Measurements from ENCODE around the gene KY.

The KY gene, protein sequence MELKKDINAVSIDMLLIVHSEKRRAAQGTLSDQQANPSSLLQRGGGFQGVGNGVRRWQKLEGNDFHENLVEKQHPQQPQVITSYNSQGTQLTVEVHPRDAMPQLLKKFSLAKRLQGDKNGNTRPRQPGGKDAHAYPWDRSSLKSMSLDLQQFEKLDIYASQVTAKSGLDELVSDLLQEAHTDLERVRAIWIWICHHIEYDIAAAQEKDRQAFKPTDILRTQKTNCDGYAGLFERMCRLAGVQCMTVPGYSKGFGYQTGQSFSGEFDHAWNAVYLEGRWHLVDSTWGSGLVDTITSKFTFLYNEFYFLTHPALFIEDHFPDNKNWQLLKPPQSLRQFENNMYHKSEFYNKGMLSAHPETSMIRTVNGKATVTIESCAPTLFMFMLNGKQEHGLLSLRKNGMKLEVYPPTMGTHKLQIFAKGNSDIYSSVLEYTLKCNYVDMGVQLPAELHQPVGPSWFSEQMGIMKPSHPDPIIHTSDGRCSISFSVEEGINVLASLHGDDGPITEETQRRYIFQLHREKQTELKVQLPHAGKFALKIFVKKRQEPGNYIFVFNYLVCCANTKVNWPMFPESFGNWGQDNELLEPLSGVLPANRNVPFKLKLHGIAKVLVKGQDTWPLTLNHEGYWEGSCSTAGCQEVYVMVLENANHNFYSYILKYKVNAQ

DNA sequence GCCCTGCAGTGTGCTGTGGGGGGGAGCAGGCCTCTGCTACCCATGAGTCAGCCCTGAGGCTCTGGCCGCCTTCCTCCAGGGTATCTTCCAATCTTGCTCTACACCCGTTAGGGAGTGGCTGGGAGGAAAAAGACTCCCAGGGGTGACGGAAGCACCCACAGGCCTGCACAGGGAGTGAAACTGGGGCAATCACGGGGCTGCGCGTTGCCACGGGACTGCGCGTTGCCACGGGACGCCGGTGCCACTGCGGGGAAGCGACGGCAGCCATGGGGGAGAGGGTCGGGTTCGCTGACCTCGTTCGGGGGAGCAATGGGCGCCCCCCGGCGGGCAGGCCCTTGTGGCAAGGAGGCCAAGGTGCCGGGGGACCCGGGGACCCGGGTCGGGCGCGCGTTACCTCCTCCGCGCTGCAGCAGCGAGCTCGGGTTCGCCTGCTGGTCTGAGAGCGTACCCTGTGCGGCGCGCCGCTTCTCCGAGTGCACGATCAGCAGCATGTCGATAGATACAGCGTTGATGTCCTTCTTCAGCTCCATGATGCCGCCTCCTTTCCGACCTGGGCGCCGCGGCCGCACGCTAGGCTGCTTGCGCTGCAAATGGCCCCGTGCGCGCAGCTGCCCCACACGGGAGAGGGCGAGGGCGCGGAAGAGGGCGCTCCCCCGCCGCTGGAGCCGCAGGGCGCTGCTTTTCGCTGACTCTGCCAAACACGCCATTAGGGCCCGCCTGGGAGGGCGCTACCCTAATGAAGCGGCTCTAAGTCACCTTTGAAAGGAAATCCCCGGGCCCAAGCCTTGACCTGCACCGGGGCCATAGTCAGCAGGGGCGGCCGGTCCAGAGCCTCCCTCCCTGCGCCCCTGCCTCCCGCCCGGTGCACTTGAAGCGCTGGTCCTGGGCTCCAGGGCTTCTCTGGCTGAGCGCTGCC lies at the start of gene KY:
TSS of gene KY (minus strand) at position 592 of the 916 bp plus-strand sequence. CDS start at position 530, 62 bp downstream.
- no peak for DNase-seq (ENCODE audit: low read depth in 2 of 2)

DNA sequence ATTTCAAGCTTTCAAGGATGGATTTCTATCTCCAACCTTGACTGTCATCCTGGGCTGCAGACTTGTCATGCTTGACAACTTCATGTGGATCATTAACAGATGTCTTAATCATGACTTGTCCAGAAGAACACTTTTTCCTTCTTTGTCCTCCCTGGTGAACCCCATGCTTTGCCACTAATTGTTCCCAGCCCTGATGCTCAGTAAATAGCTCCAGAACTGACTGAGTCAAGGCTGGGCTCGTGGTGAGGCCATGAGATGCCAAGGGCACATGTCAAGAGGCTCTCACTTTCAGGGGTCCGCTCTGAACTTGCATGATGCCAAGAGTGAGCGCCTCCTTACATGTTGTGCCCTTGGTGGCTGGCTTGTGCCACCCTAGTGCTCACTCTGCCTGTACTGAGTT lies 48.9 kb upstream of the KY start:
- DNase-seq (ENCODE audit: low read depth in 2 of 2), result no peak

DNA sequence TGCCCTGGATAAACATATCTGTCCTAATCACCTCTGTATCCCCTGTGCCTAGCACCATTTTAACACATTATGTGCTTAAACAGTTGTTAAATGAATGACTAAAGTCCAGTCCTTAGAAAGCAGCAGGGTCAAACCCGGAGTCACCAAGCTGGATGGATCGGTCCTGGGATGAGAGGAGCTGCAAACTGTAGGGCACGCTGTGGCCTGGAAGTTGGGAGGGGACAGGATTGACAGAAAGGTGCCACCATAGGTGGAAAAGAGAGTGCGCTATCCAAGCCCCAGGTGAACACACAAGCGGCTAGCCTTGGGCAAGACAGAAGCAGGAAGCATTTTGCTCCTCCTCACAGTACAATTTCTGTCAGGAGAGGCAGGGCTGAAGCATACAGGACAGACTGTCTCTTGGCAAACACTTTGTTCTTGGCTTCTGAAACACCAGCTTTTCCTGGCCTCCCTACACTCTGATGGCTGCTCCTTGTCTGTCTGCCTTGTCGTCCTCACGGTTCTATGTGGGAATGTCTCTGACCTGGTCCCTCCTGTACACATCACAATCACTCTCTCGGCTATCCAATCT lies 48.4 kb upstream of the KY start:
- DNase-seq (ENCODE audit: low read depth in 2 of 2), result no peak

DNA sequence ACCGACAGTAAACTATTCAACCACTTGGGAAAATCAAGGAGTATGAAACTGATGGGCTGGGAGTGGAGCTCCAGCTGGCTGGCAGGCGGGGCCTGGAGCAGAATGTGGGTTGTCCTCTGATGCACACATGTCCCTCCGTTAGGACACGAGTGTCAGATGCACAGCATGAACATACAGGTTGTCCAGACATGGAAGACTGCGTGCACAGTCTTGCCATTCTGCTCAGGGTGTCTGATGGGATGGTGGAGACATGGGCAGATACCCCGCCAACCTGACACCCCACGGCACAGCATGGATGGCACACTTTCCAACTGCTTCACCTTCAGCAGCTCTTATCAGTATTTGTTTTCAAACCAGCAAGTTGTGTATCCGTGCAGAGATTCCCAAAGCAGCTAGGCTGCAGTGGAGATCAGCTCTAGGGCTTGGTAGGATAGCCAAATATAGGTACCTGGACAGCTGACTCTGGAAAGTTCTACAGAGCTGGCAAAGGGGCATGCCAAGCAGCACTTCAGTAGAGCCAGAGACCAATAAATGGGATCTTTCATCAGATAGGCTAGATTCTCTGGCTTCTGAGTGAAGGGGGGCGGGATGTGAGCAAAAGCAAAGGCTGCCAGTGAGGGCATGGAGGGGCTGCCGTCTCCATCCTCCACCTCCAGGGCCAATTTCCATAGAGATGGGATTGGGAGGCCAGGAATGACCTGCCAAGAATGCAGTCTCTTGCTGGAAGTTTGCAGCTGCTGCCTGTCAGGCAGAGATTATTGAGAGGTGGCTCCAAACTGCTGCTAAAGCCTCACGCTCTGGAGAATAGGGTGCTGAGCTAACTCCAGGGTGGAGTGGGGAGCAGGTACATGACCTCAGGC lies 47.2 kb upstream of the KY start:
- DNase-seq (ENCODE audit: low read depth in 2 of 2), result no peak

DNA sequence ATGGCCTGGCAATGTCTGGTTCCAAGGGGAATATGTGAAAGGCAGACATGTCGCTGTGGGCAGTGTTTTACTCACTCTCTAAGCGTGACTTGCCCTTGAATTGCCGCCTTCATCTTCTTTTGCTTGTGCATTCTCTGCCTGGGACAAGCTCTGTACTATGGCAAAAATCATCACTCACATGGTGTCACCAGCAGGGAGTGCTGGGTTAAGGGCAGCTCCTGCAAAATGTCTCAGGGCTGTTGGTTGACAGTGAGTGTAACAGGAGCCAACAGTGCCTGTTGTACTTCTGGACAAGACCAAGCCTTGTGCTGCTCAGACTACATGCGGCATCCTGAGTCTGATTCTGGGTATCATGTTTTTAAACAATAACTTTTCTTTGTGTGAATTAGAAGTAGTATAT lies 45.3 kb upstream of the KY start:
- no peak for DNase-seq (ENCODE audit: low read depth in 2 of 2)

DNA sequence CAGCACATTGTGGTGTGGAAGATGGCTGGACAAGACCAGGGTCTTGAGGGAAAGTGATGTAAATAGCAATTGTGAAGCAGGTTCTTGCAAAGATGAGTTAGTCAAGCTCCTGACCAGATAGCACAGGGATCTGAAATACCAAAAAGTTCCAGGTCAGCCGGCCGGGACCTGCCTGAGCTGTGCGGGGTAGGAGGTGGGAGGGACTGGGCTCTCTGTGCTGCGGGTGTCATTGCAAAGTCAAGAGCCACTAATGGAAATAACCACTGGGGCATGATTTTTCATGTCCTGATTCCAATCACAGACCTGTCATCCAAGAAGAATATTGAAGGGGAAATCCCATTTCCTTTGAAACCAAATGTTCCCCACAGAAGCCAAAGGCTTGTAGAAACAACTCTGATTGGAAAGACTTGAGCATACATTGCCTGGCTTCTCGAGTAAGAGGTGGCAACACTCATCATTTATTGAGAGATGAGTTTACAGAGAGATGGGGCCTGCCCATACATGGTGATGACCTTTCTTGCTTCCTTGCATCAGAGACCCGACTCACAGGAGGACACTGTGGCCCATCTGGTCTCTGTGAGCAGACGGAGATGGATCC lies 44.2 kb upstream of the KY start:
- DNase-seq (ENCODE audit: low read depth in 2 of 2), result no peak

DNA sequence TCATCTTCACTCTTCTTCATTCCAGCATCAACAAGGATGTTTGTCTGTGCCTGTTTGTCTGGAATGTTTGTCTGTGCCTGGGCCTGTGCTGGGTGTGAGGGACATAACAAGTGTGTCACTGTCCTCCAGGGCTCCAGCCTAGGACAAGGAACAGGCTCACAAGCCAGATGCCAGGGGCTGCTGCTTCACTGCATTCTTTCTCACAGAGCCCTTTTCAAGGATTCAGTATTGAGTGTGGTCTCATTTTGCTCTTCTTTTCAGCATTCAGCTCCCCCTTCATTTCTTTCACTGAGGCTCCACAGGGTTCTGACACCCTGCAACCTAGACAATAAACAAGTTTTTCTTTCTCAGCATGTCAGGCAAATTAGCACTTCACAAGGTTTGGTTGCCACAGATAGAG lies 43.6 kb upstream of the KY start:
- no peak for DNase-seq (ENCODE audit: low read depth in 2 of 2)

DNA sequence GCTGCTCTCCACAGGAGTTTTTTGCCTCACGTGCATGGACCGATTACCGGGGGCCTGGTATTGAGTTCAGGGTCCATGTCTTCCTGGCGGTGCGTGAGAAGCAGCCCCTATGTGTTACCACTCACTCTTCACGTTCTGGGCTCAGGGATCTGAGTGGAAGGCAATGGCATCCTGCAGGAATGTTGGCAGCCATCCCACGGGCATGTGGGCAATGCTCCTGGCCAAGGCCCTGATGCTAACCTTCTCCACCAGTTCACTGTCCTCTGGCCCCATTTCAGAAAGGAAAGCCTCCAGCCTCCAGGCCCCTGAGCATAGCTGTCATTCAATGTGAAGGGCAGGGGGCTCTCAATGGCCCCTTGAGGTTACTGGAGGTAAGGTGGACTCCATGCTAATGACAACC lies 43.0 kb upstream of the KY start:
- DNase-seq (ENCODE audit: low read depth in 2 of 2), result no peak

DNA sequence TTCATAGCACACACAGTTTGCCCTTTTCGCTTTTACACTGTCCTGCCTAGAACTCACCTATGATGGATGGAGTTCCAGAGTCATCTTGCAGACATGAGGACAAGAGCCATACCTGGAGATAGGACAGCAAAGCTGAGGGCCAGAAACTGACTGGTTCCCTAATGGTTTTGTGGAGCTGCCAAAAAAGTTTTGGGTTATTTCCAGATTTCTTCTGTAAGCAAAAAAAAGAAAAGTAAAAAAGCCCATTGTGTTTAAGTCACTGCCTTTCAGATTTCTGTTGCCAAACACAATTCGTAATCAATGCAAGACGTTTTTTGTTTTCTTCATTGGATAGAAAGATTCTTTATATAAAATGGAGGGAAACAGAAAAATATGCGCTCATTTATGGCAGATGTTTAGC lies 42.4 kb upstream of the KY start:
- no peak for DNase-seq (ENCODE audit: low read depth in 2 of 2)

DNA sequence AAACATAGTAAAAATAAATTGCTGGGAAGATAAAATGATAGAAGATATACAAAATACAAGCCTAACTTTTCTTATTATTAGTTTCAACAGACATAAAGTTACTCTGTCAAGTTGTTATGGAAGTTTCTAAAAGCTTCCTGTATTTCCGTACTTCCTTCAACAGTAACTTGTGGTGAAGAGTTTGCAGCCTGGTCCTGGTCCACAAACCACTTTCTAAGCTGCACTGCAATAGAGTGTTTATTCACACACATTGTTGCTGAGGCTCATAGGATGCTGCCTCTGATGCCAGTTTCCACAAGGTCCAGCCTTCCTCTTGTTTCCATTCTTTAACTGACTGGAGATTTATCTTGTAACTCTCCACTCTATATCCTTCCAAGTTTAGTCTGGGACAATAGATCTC lies 39.4 kb upstream of the KY start:
- no peak for DNase-seq (ENCODE audit: low read depth in 2 of 2)

DNA sequence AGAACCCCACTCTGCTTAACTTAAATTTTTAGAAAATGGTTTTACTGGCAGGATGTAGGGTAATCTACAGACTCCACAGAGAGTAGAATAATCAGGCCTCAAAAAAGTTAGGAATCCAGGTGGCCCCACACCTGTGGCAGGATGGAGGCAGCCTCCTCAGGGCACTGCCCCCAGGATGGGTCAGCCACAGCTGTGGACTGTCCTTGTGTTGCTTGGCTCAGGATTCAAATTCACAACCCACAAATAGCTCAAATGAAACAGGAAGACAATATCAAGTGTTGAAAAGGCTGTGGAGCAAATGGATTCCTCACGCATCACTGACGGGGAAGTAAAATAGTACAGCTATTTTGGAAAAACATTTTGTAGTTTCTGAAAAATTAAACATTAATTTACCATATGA lies 36.8 kb upstream of the KY start:
- no peak for DNase-seq (ENCODE audit: low read depth in 2 of 2)

DNA sequence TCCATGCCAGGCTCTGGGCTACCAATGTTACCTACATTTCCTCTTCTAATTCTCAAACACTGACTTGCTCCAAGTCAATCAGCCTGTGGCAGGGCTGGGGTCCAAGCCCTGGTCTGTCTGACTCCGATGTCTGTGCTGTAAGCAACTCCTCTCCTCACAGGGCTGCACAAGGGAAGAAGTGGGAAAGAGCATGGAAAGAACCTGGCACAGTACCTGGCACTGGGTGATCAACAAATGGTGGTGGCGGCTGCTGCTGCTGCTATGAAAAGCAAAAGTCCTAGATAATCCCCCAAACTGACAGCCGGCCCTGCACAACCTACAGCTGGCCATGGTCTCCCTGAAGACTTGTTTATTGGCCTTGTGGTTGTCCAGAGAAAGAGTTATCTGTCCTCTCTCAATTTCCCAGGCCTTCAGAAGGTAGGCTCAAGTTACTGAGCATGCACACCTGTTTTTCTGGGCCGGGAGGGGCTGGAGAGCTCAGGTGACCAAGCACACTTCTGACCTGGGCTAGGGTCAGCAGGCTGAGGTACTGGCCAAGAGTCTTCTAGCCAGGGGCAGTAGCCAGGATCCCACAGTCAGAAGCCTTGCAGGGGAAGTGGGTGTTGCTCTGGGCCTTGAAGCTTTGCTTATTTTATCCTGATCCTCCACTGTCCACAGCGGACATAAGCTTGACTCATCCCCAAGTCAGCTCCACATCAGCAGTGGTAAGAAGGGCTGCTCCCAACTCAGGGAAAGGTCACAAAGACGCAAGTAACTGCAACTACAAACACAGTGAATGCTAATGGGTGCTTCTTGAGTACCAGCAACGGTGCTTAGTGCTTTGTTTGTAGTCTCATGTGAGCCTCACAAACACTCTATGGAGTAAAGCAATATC lies 35.3 kb upstream of the KY start:
- no peak for DNase-seq (ENCODE audit: low read depth in 2 of 2)

DNA sequence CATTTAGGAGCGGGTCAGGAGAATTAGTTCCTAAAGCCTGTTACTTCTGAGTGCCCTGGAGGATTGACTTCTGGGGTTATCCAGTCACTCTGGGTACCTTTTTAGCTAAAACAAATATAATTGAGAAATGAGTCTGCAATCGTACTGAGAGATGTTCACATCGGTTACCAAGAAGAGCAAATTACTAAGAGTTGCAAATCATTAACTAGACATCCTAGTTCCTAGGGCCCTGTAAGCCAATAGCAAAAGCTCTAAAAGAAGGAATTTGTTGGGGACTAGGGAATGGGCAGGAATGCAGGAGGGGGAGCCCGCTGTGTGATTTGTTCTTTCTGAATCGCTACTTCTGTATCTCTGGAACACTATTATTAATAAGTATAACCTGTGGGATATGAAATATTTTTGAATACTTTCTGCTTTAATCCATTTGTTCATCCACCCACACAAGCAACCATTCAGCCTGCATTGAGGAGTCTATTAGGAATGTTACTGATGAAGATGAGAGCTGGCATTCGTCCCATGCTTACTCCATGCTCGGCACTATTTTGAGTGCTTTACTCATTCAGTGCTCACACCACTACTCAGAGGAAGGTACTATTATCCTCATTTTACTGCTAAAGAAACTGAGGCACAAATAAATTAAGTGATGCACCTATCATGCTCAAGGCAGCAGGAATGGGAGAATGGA lies 31.5 kb upstream of the KY start:
- no peak for DNase-seq (ENCODE audit: low read depth in 2 of 2)

DNA sequence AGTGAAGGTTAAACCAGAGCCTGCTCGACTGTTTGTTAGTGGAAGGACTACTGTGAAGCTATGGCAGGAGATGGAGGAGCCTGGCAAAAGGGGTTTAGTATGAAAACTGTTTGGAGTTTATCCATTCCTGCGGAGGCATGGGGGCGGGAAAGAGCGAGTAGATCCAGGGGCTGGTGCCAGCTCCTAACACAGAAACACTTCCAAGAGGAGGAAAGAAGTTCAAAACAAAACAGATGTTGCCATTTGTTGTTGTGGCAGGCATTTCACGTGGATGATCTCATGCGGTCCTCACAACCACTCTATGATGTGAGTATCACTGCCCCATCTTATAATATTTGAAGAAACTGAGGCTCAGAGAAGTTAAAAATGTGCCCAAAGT lies 30.7 kb upstream of the KY start:
- DNase-seq (ENCODE audit: low read depth in 2 of 2), result no peak

DNA sequence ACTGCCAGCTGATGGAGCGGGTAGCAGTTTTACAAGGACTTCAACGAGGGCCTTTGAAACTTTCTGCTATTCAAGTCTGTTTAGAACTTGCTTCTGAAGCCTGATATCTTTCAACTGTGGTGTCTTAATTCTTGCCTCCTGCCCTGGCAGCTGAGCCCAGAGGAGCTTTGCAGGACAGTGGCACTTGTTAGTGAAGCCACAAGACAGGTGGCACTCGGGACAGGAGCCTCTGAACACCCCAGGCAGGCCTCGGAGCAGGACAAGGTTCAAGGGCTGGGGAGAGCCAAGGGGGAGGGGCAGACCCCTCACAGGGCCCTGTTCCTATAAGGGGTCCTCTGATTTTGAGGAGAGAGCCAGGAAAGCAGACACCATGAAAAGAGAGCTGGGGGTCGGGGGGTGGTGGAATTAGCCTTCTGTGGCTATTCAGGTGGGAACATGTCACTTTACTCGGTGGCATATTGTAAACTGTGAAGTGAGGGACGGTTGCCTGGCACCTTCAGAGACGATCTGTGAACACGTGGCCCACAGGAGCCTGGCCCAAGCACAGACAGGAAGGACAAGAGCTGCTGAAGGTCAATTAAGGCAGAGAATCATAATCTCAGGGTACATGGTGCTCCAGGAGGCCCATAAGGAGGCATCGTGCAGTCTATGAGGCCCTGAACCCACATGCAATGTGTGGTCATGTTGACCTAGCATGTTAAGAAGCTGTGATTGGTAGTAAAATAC lies 30.1 kb upstream of the KY start:
- no peak for DNase-seq (ENCODE audit: low read depth in 2 of 2)

DNA sequence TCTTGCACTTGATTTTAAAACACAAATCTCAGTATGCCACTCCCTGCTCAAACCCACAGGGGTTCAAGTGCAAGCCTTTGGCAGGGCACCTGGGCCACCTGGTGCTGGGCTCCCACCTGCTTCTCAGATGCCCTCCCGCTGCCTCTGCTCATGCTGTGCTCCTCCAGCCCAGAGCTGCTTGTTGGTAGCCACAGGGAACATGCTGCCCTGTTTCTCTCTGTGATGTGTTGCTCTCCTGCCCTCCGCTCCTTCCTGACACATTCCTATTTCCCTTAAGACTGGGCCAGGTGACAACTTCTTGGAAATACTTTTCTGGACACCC lies 27.1 kb upstream of the KY start:
- no peak for DNase-seq (ENCODE audit: low read depth in 2 of 2)

DNA sequence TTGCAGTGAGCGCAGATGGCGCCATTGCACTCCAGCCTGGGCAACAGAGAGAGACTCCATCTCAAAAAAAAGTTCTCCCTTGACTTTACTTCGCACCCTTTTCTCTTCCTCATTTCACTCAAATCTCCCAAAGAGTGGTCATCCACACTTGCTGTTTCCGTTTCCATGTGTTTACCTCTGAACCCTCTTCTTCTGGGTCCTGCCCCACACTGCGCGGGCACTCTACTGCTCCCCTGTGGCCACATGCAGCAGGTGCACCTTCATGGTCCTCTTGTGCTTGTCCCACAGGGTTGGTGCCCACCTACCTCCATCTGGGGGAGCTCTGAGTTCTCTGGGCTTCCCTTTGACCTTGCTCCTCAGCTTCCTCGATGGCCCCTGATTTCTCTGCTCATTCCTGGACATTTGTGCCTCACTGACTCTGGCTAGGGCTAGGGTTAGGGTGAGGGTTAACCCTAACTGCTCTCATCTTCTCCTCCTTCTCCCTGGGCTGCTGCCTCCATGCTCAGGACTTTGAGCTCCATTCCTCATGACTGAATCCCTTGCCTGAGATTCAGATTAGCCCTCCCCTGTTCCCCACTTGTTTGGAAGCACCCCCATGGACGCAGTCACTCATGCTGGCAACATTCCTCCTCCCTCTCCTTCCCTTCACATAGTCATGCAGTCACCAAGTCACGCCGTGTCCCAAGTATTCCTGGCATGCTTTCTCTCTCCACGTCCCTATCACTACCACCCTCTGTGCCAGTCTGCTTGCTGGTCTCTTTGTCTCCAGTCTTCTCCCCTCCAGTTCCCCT lies 26.6 kb upstream of the KY start:
- no peak for DNase-seq (ENCODE audit: low read depth in 2 of 2)

DNA sequence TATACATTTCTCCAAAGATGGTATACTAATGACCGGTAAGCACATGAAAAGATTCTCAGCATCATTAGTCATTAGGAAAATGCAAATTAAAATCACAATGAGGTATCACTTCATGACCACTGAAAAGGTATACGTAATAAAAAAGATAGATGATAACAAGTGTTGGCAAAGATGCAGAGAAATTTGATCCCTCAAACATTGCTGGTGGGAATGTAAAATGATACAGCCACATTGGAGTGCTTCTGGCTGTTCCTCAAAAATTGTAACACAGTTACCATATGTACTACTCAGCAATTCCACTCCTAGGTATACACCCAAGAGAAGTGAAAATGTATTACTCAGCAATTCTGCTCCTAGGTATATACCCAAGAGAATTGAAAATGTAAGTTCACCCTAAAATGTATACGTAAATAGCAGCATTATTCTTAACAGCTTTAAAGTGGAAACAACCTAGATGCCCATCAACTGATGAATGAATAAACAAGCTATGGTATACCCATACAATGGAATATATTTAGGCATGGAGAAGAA lies 25.0 kb upstream of the KY start:
- DNase-seq (ENCODE audit: low read depth in 2 of 2), result no peak
